ENCODE measurements around the gene HRH1.

DNA sequence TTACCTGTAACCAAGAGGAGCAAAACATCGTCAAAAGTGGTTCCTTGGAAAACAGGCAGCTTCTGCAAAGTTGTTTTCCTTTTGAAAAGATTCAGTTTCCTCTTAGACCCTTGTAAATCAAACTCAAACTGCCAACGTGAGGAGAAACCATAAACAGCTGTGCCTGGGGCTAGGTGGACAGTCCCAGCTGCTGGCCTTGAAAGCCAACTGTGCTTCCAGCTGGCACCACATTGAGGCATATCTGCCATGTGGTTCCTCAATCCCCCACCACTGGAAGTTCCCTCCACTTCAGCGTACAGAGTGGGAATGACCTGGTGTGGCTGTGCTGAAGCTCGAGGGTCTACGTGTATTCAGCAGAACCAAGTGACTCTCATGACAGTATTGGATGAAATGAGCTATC is 40.9 kb downstream of the HRH1 start:
- TF ChIP-seq, protein P1, sequence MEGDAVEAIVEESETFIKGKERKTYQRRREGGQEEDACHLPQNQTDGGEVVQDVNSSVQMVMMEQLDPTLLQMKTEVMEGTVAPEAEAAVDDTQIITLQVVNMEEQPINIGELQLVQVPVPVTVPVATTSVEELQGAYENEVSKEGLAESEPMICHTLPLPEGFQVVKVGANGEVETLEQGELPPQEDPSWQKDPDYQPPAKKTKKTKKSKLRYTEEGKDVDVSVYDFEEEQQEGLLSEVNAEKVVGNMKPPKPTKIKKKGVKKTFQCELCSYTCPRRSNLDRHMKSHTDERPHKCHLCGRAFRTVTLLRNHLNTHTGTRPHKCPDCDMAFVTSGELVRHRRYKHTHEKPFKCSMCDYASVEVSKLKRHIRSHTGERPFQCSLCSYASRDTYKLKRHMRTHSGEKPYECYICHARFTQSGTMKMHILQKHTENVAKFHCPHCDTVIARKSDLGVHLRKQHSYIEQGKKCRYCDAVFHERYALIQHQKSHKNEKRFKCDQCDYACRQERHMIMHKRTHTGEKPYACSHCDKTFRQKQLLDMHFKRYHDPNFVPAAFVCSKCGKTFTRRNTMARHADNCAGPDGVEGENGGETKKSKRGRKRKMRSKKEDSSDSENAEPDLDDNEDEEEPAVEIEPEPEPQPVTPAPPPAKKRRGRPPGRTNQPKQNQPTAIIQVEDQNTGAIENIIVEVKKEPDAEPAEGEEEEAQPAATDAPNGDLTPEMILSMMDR (IDR thresholded peaks at IDR 0.05 in 2 of 3, conservative IDR thresholded peaks at IDR 0.05 in 1 of 3; ENCODE audit: borderline replicate concordance in 1 of 3, insufficient read depth in 1 of 3, low read depth in 2 of 3, low read length in 2 of 3): no peak
- TF ChIP-seq EZH2 (IDR thresholded peaks at IDR 0.05) (no peak), YY1 (IDR thresholded peaks at IDR 0.05; ENCODE audit: extremely low read depth, insufficient replicate concordance, low read depth, low read length) (no peak), EZH2phosphoT487 (IDR thresholded peaks at IDR 0.05; ENCODE audit: borderline replicate concordance) (no peak), POLR2A (IDR thresholded peaks at IDR 0.05; ENCODE audit: borderline replicate concordance, extremely low read depth, insufficient read depth, insufficient read length) (no peak)
- TF ChIP-seq, protein P2, sequence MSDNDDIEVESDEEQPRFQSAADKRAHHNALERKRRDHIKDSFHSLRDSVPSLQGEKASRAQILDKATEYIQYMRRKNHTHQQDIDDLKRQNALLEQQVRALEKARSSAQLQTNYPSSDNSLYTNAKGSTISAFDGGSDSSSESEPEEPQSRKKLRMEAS (IDR thresholded peaks at IDR 0.05): no peak

Measured in HCT116 (cell line).